Right lobe of liver (tissue), 4 donors: ENCODE data around the gene ANXA11.

Experiments
- POLR2A ChIP-seq: fragments of 450-650 bp; IDR thresholded peaks from one replicate; pipeline ENCODE4 v1.6.1; 2017; ENCODE audit warnings: antibody characterized with exemption, mild to moderate bottlenecking
- TF ChIP-seq, protein P1 (sequence below), 4 donors: fragments of 200-600 bp in 3 of 4; fragments of 450-650 bp in 1 of 4; IDR thresholded peaks; one replicate each; pipeline versions ENCODE4 v1.5.1 to v1.8.0; 2016 to 2022; ENCODE audit warnings: antibody characterized with exemption in 4 of 4, mild to moderate bottlenecking in 2 of 4
- donor health status: DM: no; HTN: no; CAD: no.
- donor health status: DM: no; HTN: no; CAD: no.
- donor health status: DM: no; HTN: yes; CAD: no.

DNA sequence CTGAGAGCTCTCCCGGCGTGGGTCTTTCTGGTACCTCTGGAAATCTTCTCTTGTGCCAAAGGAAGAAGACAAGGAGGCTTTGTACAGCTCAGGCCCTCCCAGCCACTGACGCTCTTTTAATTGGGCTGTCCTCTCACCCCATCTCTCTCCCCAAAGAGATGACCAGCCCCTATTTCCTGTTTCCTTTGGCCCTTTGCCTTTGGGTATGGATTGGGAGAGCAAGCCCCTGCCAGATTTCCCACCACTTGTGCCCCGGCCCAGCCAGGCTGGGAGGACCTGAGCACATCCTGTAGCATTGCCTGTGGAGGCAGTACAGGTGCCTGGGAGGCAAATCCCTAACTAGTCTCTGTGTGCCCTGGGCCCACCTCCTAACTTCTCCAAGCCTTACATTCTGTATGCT lies 78.5 kb downstream of the ANXA11 start:
- TF ChIP-seq POLR2A = no peak
- TF ChIP-seq, protein P1, sequence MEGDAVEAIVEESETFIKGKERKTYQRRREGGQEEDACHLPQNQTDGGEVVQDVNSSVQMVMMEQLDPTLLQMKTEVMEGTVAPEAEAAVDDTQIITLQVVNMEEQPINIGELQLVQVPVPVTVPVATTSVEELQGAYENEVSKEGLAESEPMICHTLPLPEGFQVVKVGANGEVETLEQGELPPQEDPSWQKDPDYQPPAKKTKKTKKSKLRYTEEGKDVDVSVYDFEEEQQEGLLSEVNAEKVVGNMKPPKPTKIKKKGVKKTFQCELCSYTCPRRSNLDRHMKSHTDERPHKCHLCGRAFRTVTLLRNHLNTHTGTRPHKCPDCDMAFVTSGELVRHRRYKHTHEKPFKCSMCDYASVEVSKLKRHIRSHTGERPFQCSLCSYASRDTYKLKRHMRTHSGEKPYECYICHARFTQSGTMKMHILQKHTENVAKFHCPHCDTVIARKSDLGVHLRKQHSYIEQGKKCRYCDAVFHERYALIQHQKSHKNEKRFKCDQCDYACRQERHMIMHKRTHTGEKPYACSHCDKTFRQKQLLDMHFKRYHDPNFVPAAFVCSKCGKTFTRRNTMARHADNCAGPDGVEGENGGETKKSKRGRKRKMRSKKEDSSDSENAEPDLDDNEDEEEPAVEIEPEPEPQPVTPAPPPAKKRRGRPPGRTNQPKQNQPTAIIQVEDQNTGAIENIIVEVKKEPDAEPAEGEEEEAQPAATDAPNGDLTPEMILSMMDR (IDR thresholded peaks at IDR 0.05) = no peak
